ENCODE measurements around the gene TRHDE.

GRCh38 chr12:72311946-72312345, 39.8 kb downstream of the TRHDE start:
- TF ChIP-seq CTCF (IDR thresholded peaks at IDR 0.05), result no peak
- TF ChIP-seq POLR2A (IDR thresholded peaks at IDR 0.05), result no peak

All from testis (tissue), 2 donors.